RWPE1 (cell line): ENCODE measurements around the gene ZNF622.

Source experiments
- CTCF ChIA-PET: fragments of 350-600 bp; sonication (Branson Sonifier 250); formaldehyde crosslinking; extraction: SDS; loops from one replicate; lab custom pipeline; 2021; lab: Yijun Ruan, JAX
- POLR2A ChIA-PET: fragments of 400-600 bp; formaldehyde crosslinking; extraction: SDS; loops from one replicate; lab custom pipeline; 2020; ENCODE audit warnings: antibody characterized with exemption; ENCODE audit not compliant: low non-redundant PET; lab: Yijun Ruan, JAX
- DNase-seq: peaks from one replicate; pipeline ENCODE4 v3.0.0; 2012; ENCODE audit warnings: low spot score
- H3K27ac ChIP-seq: fragments of 450-650 bp; 2 replicates; pipeline ENCODE4 v1.5.1; 2017
- CTCF ChIP-seq: fragments of 450-650 bp; conservative IDR thresholded peaks from 2 replicates; pipeline ENCODE4 v1.5.1; 2017; ENCODE audit warnings: low read depth, mild to moderate bottlenecking

The ZNF622 gene

DNA sequence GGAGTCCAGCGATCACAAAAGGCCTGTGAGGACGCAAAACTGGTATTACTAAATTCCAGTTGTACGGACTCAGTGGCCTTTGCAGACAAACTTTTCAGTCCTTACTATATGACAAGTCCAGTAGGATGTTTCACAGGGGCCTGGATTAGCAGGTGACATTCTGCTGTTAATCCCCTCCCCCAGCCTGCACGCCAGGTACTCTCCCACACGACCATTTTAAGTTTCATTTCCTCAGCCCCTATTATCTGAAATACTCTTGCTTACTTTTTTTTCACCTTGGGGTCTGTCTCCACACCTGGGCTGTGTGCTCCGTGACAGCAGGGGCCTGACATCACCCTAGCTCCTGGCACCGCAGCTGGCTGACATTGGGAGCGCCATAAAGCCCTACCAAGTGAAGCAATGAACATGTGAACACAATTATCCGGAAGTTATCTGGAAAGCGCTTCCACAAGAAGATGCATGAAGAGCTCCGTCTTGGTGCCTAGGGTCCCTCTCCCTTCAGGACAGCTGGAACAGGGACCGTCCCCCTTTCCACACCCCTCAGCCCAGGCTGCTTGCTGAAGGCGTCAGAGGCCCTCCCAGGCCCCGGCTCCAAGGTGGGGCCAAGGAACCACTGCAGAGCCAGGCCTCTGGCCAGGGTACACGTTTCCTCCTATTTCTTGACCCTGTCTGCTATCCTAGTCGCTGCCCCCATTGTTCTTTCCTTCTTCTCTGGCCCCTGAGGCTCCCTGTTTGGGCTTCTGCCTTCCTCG is 39.7 kb upstream of the ZNF622 start:
- no peak overlapping the region for H3K27ac ChIP-seq
- ChIA-PET POLR2A (no interaction called here), CTCF (no interaction called here)
- TF ChIP-seq CTCF: no peak
- DNase-seq: no peak

DNA sequence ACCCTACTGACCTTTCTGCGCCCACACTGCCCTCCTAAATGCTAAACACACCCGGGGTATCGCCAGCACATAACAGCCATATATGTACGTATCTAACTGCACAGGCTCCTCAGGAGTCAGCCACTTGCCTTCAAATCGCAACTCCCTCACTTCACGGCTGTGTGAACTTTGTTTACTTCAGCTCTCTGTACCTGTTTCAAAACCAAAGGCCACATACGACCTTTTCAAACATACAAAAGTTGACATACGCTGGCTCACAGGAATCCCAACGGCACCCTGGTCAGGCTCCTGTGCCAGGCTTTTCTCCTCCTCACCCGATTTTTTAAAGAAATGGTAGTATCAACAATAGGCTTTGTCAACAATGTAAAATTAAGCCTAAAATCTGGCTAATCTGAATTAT is 39.0 kb upstream of the ZNF622 start:
- POLR2A ChIA-PET: no interaction called here

GRCh38 chr5:16502866-16503265 is 37.3 kb upstream of the ZNF622 start:
- DNase-seq: no peak
- no peak overlapping the region for H3K27ac ChIP-seq
- CTCF ChIA-PET: no interaction called here

More for the DNA sequence above, 39.0 kb upstream of the ZNF622 start:
- H3K27ac ChIP-seq: no peak overlapping the region
- no peak for TF ChIP-seq CTCF
- no peak for DNase-seq
- CTCF ChIA-PET: no interaction called here

DNA sequence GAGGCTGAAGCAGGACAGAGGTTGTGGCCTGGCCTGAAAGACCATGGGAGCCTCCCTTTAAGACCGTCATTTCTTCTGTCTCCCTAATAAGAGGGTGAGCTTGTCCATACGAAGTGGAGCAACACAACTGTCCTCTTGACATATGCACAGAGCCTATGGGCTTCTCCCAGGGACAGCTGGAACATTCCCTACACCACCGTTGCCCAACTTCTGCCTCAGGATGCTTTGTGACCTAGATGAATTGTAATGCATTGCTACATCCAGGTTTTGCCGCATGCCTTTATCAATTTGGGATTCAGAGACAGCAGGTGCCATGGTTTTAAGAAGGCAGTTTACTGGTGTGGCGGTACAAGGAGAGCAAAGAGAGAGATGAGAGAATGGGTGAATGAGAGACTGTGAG is 34.4 kb upstream of the ZNF622 start:
- DNase-seq: no peak
- H3K27ac ChIP-seq: no peak overlapping the region
- ChIA-PET CTCF (no interaction called here), POLR2A (no interaction called here)
- TF ChIP-seq CTCF: no peak

More at GRCh38 chr5:16502866-16503265, 37.3 kb upstream of the ZNF622 start:
- POLR2A ChIA-PET: no interaction called here
- no peak for TF ChIP-seq CTCF

DNA sequence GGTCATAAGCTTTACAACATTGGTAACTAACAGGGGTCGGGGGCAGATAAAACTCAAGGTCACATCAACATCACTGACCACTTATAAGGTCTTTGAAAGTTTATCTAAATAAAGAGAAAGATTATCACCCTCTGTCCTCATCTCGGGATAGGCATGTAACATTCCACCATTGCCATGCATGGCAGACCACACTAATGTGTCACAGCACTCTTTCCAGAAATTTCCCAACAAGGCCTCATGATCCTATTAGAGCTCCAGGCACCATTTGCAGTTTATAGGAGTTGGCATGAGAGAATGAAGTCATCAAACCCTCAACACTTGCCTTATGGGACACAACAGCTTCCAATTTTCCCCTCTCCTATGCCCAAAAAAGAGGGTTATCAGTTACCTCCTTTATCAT is 31.9 kb upstream of the ZNF622 start:
- H3K27ac ChIP-seq: no peak overlapping the region
- no peak for DNase-seq
- no peak for TF ChIP-seq CTCF
- CTCF ChIA-PET: interaction anchor here (1.5 kb wide), 1 partner anchor 52 kb away, joined by 7 read pairs; no protein-coding TSS in a partner anchor
- POLR2A ChIA-PET: no interaction called here

DNA sequence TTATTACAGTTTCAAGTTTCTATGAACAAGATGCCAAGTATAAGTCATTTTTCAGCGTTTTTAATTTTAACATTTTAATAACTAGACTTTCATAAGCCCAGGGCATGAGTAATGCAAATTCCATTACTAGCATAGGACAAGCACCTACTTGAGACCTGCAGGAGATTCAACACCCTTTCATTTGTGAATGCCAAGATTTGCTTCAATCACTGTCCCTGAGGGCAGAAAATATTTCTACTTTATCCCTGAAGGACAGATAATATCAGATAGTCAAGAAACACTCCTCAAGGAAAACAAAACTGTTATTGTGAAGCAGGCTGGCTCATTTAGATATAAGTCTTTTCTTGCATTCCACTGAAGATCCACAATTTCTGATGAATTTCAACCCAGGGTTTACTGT is 27.7 kb upstream of the ZNF622 start:
- DNase-seq: peak; percentile 89
- no peak for TF ChIP-seq CTCF
- ChIA-PET CTCF (interaction anchor here (0.6 to 1.4 kb wide), 3 partner anchors 57 to 709 kb away, joined by 5 to 8 read pairs (median 6); no protein-coding TSS in a partner anchor), POLR2A (no interaction called here)
- peak overlapping the region; percentile 98 for H3K27ac ChIP-seq
